Trophoblast cell (in vitro differentiated cells and primary cell): ENCODE data around the gene RNF212.

Experiments used
- DNase-seq, 2 donors: peaks; one replicate each; pipeline ENCODE4 v3.0.0-alpha.2; 2016
- H2AFZ ChIP-seq: 2 replicates; pipeline ENCODE4 v1.6.1; 2013; ENCODE audit warnings: low read length, moderate library complexity, mild to moderate bottlenecking; ENCODE audit not compliant: insufficient read depth, poor library complexity
- H2AK5ac ChIP-seq: 2 replicates; pipeline ENCODE4 v1.6.1; 2013; ENCODE audit warnings: mild to moderate bottlenecking, low read length
- H2BK120ac ChIP-seq: 2 replicates; pipeline ENCODE4 v1.6.1; 2013; ENCODE audit warnings: low read length, mild to moderate bottlenecking, moderate library complexity; ENCODE audit not compliant: insufficient read depth, poor library complexity
- H2BK12ac ChIP-seq: 2 replicates; pipeline ENCODE4 v1.6.1; 2013; ENCODE audit warnings: mild to moderate bottlenecking, low read length, moderate library complexity
- H2BK5ac ChIP-seq: 2 replicates; pipeline ENCODE4 v1.6.1; 2013; ENCODE audit warnings: low read length, low read depth, moderate library complexity, mild to moderate bottlenecking; ENCODE audit not compliant: poor library complexity
- H3K14ac ChIP-seq: 2 replicates; pipeline ENCODE4 v1.6.1; 2013; ENCODE audit warnings: mild to moderate bottlenecking, low read length
- H3K18ac ChIP-seq: 2 replicates; pipeline ENCODE4 v1.6.1; 2013; ENCODE audit warnings: mild to moderate bottlenecking, low read length
- H3K23ac ChIP-seq: 2 replicates; pipeline ENCODE4 v1.6.1; 2013; ENCODE audit warnings: low read length
- H3K27ac ChIP-seq: 2 replicates; pipeline ENCODE4 v1.5.1; 2013; ENCODE audit warnings: low read depth, mild to moderate bottlenecking, inconsistent platforms, low read length, moderate library complexity
- H3K27me3 ChIP-seq: 2 replicates; pipeline ENCODE4 v1.6.1; 2013; ENCODE audit warnings: inconsistent platforms, mild to moderate bottlenecking, low read length, moderate library complexity; ENCODE audit not compliant: insufficient read depth
- H3K36me3 ChIP-seq, 2 experiments: 1 replicate in 1 of 2; 2 replicates in 1 of 2; pipeline ENCODE4 v1.6.1; 2013; ENCODE audit warnings: low read length in 2 of 2, mild to moderate bottlenecking in 2 of 2, moderate library complexity in 1 of 2; ENCODE audit not compliant: insufficient read depth in 2 of 2, control insufficient read depth in 1 of 2
- H3K4ac ChIP-seq: 2 replicates; pipeline ENCODE4 v1.6.1; 2013; ENCODE audit warnings: low read depth, mild to moderate bottlenecking, low read length, moderate library complexity
- H3K4me1 ChIP-seq, 2 experiments: 1 replicate in 1 of 2; 2 replicates in 1 of 2; pipeline ENCODE4 v1.6.1; 2013; ENCODE audit warnings: low read length in 2 of 2, mild to moderate bottlenecking in 2 of 2, moderate library complexity in 1 of 2; ENCODE audit not compliant: insufficient read depth in 2 of 2, control insufficient read depth in 1 of 2
- H3K4me2 ChIP-seq: 2 replicates; pipeline ENCODE4 v1.6.1; 2013; ENCODE audit warnings: inconsistent platforms, mild to moderate bottlenecking, low read length, moderate library complexity
- H3K4me3 ChIP-seq: 2 replicates; pipeline ENCODE4 v1.5.1; 2013; ENCODE audit warnings: mild to moderate bottlenecking, low read depth, low read length, inconsistent platforms
- H3K79me1 ChIP-seq: one replicate; pipeline ENCODE4 v1.6.1; 2013; ENCODE audit warnings: low read length
- H3K79me2 ChIP-seq: 2 replicates; pipeline ENCODE4 v1.6.1; 2013; ENCODE audit warnings: low read length, mild to moderate bottlenecking; ENCODE audit not compliant: control insufficient read depth, insufficient read depth, poor library complexity
- H3K9ac ChIP-seq: 2 replicates; pipeline ENCODE4 v1.6.1; 2013; ENCODE audit warnings: mild to moderate bottlenecking, low read length
- H3K9me3 ChIP-seq: 2 replicates; pipeline ENCODE4 v1.6.1; 2013; ENCODE audit warnings: low read depth, mild to moderate bottlenecking, control low read depth, inconsistent platforms, low read length; ENCODE audit not compliant: insufficient read depth
- H4K12ac ChIP-seq: 2 replicates; pipeline ENCODE4 v1.6.1; 2013; ENCODE audit warnings: low read depth, mild to moderate bottlenecking, low read length, moderate library complexity
- H4K8ac ChIP-seq: 2 replicates; pipeline ENCODE4 v1.6.1; 2013; ENCODE audit warnings: low read depth, mild to moderate bottlenecking, low read length, moderate library complexity
- H4K91ac ChIP-seq: one replicate; pipeline ENCODE4 v1.6.1; 2013; ENCODE audit warnings: low read depth, mild to moderate bottlenecking, low read length, moderate library complexity
- WGBS: extraction: QIAGEN DNeasy Blood & Tissue Kit; methylation state at CpG from one replicate; pipeline ENCODE4 v1.1.7; 2013; ENCODE audit warnings: missing lambda C conversion rate; ENCODE audit not compliant: insufficient read length, insufficient coverage; ENCODE audit errors: extremely low coverage; 5-methylcytosine and 5-hydroxymethylcytosine counted together

RNF212 gene

GRCh38 chr4:1027915-1028238, 85.5 kb downstream of the RNF212 start:
- H3K27me3 ChIP-seq = no peaks in the 10 kb centered on the region
- no peak overlapping the region for H3K4ac ChIP-seq
- no peak overlapping the region for H2AFZ ChIP-seq
- no peak overlapping the region for H2BK5ac ChIP-seq
- H3K23ac ChIP-seq = no peak overlapping the region
- no peak overlapping the region for H3K27ac ChIP-seq
- no peak overlapping the region for H4K91ac ChIP-seq
- H4K12ac ChIP-seq = no peak overlapping the region
- no peak overlapping the region for H2BK120ac ChIP-seq
- H3K4me3 ChIP-seq = no peak overlapping the region
- H3K79me2 ChIP-seq = peaks cover 1% of the 10 kb centered on the region
- peaks cover 10% of the 10 kb centered on the region for H3K9me3 ChIP-seq
- no peak overlapping the region for H2AK5ac ChIP-seq
- H3K4me1 ChIP-seq = peaks cover 6 to 11% of the 10 kb centered on the region in 2 experiments
- H2BK12ac ChIP-seq = no peak overlapping the region
- H3K4me2 ChIP-seq = no peak overlapping the region
- H3K9ac ChIP-seq = no peak overlapping the region
- no peak overlapping the region for H4K8ac ChIP-seq
- DNase-seq = no peak
- peaks cover 13 to 19% of the 10 kb centered on the region in 2 experiments for H3K36me3 ChIP-seq
- whole genome bisulfite sequencing = no CpG with 5 or more reads among the region's 9 CpGs
- H3K79me1 ChIP-seq = no peaks in the 10 kb centered on the region
- no peak overlapping the region for H3K18ac ChIP-seq
- no peak overlapping the region for H3K14ac ChIP-seq

GRCh38 chr4:1027219-1027914, 86.0 kb downstream of the RNF212 start:
- DNase-seq = no peak
- peaks cover 6 to 11% of the 10 kb centered on the region in 2 experiments for H3K4me1 ChIP-seq
- H3K27ac ChIP-seq = no peak overlapping the region
- no peak overlapping the region for H3K4me2 ChIP-seq
- H3K14ac ChIP-seq = no peak overlapping the region
- H3K9me3 ChIP-seq = peaks cover 10% of the 10 kb centered on the region
- H3K36me3 ChIP-seq = peaks cover 13 to 19% of the 10 kb centered on the region in 2 experiments
- H3K79me1 ChIP-seq = no peaks in the 10 kb centered on the region
- H4K12ac ChIP-seq = no peak overlapping the region
- H2BK5ac ChIP-seq = no peak overlapping the region
- no peaks in the 10 kb centered on the region for H3K27me3 ChIP-seq
- H3K4ac ChIP-seq = no peak overlapping the region
- no peak overlapping the region for H2BK12ac ChIP-seq
- H2AK5ac ChIP-seq = no peak overlapping the region
- no peak overlapping the region for H3K4me3 ChIP-seq
- no peak overlapping the region for H3K23ac ChIP-seq
- H2BK120ac ChIP-seq = no peak overlapping the region
- H3K9ac ChIP-seq = no peak overlapping the region
- no CpG with 5 or more reads among the region's 26 CpGs for WGBS
- no peak overlapping the region for H4K8ac ChIP-seq
- no peak overlapping the region for H3K18ac ChIP-seq
- no peak overlapping the region for H2AFZ ChIP-seq
- no peak overlapping the region for H4K91ac ChIP-seq
- peaks cover 1% of the 10 kb centered on the region for H3K79me2 ChIP-seq

GRCh38 chr4:1026115-1026514, 87.2 kb downstream of the RNF212 start:
- Histone ChIP-seq H3K79me2 (peaks cover 1% of the 10 kb centered on the region), H3K23ac (peak overlapping the region; percentile 31), H3K4me1 (peaks cover 6 to 11% of the 10 kb centered on the region in 2 experiments), H3K27me3 (no peaks in the 10 kb centered on the region), H3K79me1 (no peaks in the 10 kb centered on the region), H3K9me3 (peaks cover 10% of the 10 kb centered on the region), H3K4me3 (peak overlapping the region; percentile 17), H4K12ac (no peak overlapping the region), H3K14ac (no peak overlapping the region), H2BK120ac (no peak overlapping the region), H3K18ac (no peak overlapping the region), H4K91ac (no peak overlapping the region), H3K9ac (no peak overlapping the region), H4K8ac (no peak overlapping the region), H3K4me2 (no peak overlapping the region), H2BK5ac (no peak overlapping the region), H3K4ac (no peak overlapping the region), H3K27ac (no peak overlapping the region), H3K36me3 (peaks cover 13 to 19% of the 10 kb centered on the region in 2 experiments), H2AK5ac (no peak overlapping the region), H2BK12ac (no peak overlapping the region), H2AFZ (no peak overlapping the region)
- WGBS = no CpG with 5 or more reads among the region's 17 CpGs
- peak in 1 of 2 donors; percentile 46 for DNase-seq

GRCh38 chr4:1024882-1025545, 88.3 kb downstream of the RNF212 start:
- Histone ChIP-seq H3K4ac (no peak overlapping the region), H2BK5ac (no peak overlapping the region), H3K36me3 (peaks cover 13 to 19% of the 10 kb centered on the region in 2 experiments), H3K14ac (no peak overlapping the region), H2AFZ (no peak overlapping the region), H3K27me3 (no peaks in the 10 kb centered on the region), H3K4me3 (peak overlapping the region; percentile 17), H3K79me2 (peaks cover 1% of the 10 kb centered on the region), H3K23ac (peak overlapping the region; percentile 44), H3K9ac (no peak overlapping the region), H4K91ac (no peak overlapping the region), H3K27ac (no peak overlapping the region), H3K79me1 (no peaks in the 10 kb centered on the region), H3K4me1 (peaks cover 6 to 11% of the 10 kb centered on the region in 2 experiments), H4K8ac (no peak overlapping the region), H2BK120ac (no peak overlapping the region), H3K4me2 (no peak overlapping the region), H3K18ac (no peak overlapping the region), H3K9me3 (peaks cover 10% of the 10 kb centered on the region), H2BK12ac (no peak overlapping the region), H4K12ac (no peak overlapping the region), H2AK5ac (no peak overlapping the region)
- WGBS = no CpG with 5 or more reads among the region's 32 CpGs
- no peak for DNase-seq
